Ishikawa (cell line): Measurements from ENCODE around the gene CNNM3.

Experiments
- CEBPB ChIP-seq: IDR thresholded peaks from 2 replicates; pipeline ENCODE4 v1.6.1; 2012
- CREB1 ChIP-seq: IDR thresholded peaks from 2 replicates; pipeline ENCODE4 v1.6.1; 2012; ENCODE audit warnings: low read depth
- EGR1 ChIP-seq: IDR thresholded peaks from 2 replicates; pipeline ENCODE4 v1.6.1; 2012
- EP300 ChIP-seq: IDR thresholded peaks from 2 replicates; pipeline ENCODE4 v1.6.1; 2012; ENCODE audit warnings: borderline replicate concordance
- FOXM1 ChIP-seq: IDR thresholded peaks from 2 replicates; pipeline ENCODE4 v1.6.1; 2012; ENCODE audit warnings: low read depth, borderline replicate concordance
- NFIC ChIP-seq: IDR thresholded peaks from 2 replicates; pipeline ENCODE4 v1.6.1; 2012
- RAD21 ChIP-seq: IDR thresholded peaks from 2 replicates; pipeline ENCODE4 v1.6.1; 2012; ENCODE audit warnings: low read depth
- REST ChIP-seq: IDR thresholded peaks from 2 replicates; pipeline ENCODE4 v1.6.1; 2012; ENCODE audit warnings: low read depth, mild to moderate bottlenecking
- TAF1 ChIP-seq: IDR thresholded peaks from 2 replicates; pipeline ENCODE4 v1.6.1; 2012; ENCODE audit warnings: low read depth, mild to moderate bottlenecking
- TCF12 ChIP-seq: IDR thresholded peaks from 2 replicates; pipeline ENCODE4 v1.6.1; 2012; ENCODE audit warnings: low read depth
- TEAD4 ChIP-seq: IDR thresholded peaks from 2 replicates; pipeline ENCODE4 v1.6.1; 2012
- USF1 ChIP-seq: IDR thresholded peaks from 2 replicates; pipeline ENCODE4 v1.6.1; 2012
- YY1 ChIP-seq: IDR thresholded peaks from 2 replicates; pipeline ENCODE4 v1.6.1; 2012; ENCODE audit warnings: low read depth
- ZBTB7A ChIP-seq: IDR thresholded peaks from 2 replicates; pipeline ENCODE4 v1.6.1; 2012; ENCODE audit warnings: low read depth
- TF ChIP-seq, protein P1 (sequence below): IDR thresholded peaks from 2 replicates; pipeline ENCODE4 v1.6.1; 2012

CNNM3 gene

DNA sequence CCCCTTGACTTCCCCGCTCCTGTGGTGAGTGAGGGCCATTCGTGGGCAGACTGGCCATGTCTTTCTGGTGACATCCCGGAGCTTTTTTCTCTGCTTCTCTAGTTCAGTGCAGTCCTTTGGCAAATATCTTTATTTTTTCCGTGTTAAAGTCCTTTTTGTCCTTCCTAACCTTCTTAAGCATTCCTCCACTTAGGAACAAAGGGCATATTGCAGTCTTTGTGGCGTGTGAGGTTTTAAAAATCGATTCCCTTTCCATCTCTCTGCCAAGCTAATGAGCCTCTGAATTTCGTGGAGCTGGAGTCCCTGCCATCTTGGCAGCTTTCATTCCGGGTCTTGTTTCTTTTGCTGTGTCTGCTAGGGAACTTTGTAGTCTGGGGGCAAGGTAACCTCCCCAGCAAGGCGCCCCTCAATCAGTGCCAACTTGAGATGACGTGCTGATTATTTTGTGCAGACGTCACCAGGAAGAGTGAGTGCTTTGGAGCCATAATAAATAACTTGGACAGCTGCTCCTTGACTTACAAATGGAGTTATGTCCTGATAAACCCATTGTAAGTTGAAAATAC lies 5.1 kb downstream of the CNNM3 start:
- no peak for TF ChIP-seq ZBTB7A
- no peak for TF ChIP-seq TAF1
- TF ChIP-seq CEBPB: no peak
- no peak for TF ChIP-seq TEAD4
- no peak for TF ChIP-seq REST
- TF ChIP-seq FOXM1: no peak
- no peak for TF ChIP-seq TCF12

GRCh38 chr2:96822786-96823185 lies 6.7 kb downstream of the CNNM3 start:
- TF ChIP-seq YY1: no peak
- TF ChIP-seq TEAD4: no peak
- TF ChIP-seq USF1: no peak
- no peak for TF ChIP-seq NFIC
- TF ChIP-seq CEBPB: no peak
- no peak for TF ChIP-seq FOXM1
- no peak for TF ChIP-seq ZBTB7A
- no peak for TF ChIP-seq TAF1
- no peak for TF ChIP-seq REST
- TF ChIP-seq, protein P1, sequence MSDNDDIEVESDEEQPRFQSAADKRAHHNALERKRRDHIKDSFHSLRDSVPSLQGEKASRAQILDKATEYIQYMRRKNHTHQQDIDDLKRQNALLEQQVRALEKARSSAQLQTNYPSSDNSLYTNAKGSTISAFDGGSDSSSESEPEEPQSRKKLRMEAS: no peak
- TF ChIP-seq EGR1: no peak

DNA sequence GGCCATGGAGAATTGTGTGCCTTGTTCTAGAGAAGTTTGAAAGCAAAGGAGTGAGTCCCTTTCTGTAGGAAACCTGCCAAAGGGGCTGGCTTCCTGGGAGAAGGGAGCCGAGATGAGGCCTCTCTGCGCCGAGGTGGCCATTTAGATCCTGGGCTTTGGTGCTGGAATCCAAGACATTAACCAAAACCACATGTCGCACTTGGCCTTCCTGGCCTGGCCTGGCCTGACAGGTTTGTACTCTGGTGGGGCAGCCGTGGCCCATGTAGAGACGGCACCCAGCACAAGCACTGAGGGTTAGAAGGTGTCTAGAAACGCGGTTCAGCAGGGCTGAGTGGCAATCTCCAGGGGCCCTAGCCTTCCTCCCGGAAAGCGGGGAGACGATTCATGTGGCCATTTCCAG lies 7.1 kb downstream of the CNNM3 start:
- TF ChIP-seq FOXM1: no peak
- TF ChIP-seq CEBPB: no peak
- TF ChIP-seq NFIC: no peak
- no peak for TF ChIP-seq EP300
- TF ChIP-seq TEAD4: no peak

GRCh38 chr2:96824079-96824870 lies 8.2 kb downstream of the CNNM3 start:
- TF ChIP-seq TEAD4 (peak; percentile 60), EGR1 (no peak)

GRCh38 chr2:96825057-96825456 lies 9.0 kb downstream of the CNNM3 start:
- TF ChIP-seq USF1: no peak

DNA sequence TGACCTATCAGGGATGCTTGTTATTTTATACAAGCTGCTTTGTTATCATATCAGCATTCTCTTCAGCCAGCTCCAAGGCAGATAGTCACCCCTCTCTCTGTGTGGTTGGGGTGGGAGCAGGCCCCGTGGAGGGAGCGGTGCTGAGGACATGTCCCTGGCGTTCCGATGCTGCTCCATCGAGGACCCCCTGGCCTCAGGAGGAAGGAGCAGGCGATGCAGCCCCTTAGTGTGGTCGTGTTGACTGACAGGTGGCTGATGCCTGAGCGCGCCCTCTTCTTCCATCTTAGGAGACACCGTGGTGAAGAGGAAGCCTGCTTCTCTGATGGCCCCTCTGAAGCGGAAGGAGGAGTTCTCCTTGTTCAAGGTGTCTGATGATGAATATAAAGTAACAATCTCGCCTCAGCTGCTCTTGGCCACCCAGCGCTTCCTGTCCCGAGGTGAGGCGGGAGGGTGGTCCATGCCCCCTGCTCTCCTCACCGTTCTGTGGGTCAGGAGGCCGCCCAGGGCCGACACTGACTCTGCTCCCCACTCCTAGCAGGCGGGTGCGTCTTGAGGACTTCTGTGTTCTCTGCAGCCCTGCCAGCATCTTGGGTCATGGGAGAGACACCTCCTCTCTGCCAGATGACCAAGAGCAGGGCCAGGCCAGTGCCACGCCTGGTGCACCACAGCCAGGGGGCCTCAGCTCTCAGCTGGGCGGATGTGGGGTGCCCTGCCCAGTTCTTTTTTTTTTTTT lies 10.6 kb downstream of the CNNM3 start:
- TF ChIP-seq RAD21 (no peak), CEBPB (no peak), USF1 (no peak), REST (no peak), FOXM1 (no peak), EGR1 (no peak), TCF12 (no peak), ZBTB7A (no peak), EP300 (no peak), YY1 (no peak), TEAD4 (no peak), TAF1 (no peak), CREB1 (no peak)
